ENCODE data around the gene NTM.

- no peak for TF ChIP-seq EZH2 (IDR thresholded peaks at IDR 0.05; ENCODE audit: insufficient read depth, poor library complexity, severe bottlenecking)
- no peak for TF ChIP-seq EZH2phosphoT487 (IDR thresholded peaks at IDR 0.05; ENCODE audit: insufficient read depth, low read depth)
Observed at GRCh38 chr11:131658414-131658813, 288.0 kb downstream of the NTM start.

Data from GM23248 (cell line).